Measurements from ENCODE around the gene TXNDC5. TPM values are rescaled to one million over a fixed set of nuclear protein-coding genes. Genes with fewer than 3 reads are reported as not detected.

The TXNDC5 gene
- 503 and 522 TPM in 2 replicates for total RNA-seq

DNA sequence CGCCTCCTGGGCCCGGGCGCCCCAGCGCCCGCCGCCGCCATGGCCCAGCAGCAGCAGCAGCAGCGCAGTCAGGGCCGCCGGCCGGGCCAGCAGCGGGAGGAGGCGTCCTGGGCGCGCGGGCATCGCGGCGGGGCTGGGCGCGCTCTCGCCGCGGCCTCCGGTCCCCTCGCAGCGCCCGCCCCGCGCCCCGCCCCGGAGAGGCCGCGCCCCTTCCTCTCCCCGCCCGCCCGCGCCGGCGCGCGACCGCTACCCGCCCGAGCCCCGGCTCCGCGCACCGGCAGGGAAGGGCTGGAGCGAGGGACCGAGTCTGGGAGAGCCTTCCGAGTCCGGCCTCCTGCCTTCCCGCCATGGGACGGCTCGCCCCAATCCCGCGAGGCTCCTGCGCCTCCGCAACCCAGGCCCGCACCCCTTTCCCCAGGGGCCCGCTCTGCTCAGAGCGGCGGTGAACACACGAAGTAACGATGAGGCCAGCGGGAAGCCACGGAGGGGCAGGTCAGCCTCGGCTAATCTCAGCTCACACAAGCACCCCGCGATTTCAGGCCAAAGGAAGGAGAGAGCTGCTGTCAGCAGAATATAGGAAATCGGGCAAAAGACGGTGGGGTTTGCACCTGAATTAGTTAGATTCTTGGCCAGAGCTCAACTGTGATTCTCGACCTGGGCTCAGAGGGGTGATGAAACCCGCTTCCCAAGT, at the start of gene TXNDC5:
TSS of gene TXNDC5 (minus strand) at position 135 of the 691 bp plus-strand sequence. CDS start at position 123, 12 bp downstream.

Other genes starting within 250 kb of the TXNDC5 start
- gene BMP6, start 184.7 kb downstream of the TXNDC5 start, total RNA-seq = under 0.01 and 1.1 TPM in 2 replicates
- gene BLOC1S5, start 153.6 kb upstream of the TXNDC5 start, total RNA-seq = 13.3 and 15.8 TPM in 2 replicates
- gene EEF1E1, start 191.8 kb upstream of the TXNDC5 start, total RNA-seq = 35.2 and 58.8 TPM in 2 replicates

Measured in myometrial cell (primary cell).